HG02943 (cell line): ENCODE data around the gene CDHR4.

Experiments used
- ATAC-seq: cut with Tn5 transposase; IDR thresholded peaks from one replicate; pipeline ENCODE4 v1.9.1; 2021; ENCODE audit warnings: mild to moderate bottlenecking, low read depth, moderate library complexity; ENCODE audit not compliant: unreplicated experiment

The CDHR4 gene

GRCh38 chr3:49747792-49748480 lies 51.7 kb downstream of the CDHR4 start:
- no peak for ATAC-seq

GRCh38 chr3:49745986-49746385 lies 53.7 kb downstream of the CDHR4 start:
- no peak for ATAC-seq
